GM21381 (cell line): Measurements from ENCODE around the gene DOHH.

Experiments
- ATAC-seq: cut with Tn5 transposase; IDR thresholded peaks from one replicate; pipeline ENCODE4 v1.9.1; 2021; ENCODE audit warnings: mild to moderate bottlenecking, moderate library complexity; ENCODE audit not compliant: unreplicated experiment

The DOHH gene

GRCh38 chr19:3505598-3506383 lies 5.3 kb upstream of the DOHH start, which contains the start of gene FZR1:
TSS of gene FZR1 (plus strand) at chr19:3506311. CDS start at chr19:3522990, 16,679 bp downstream.
- peak; percentile 88 for ATAC-seq

DNA sequence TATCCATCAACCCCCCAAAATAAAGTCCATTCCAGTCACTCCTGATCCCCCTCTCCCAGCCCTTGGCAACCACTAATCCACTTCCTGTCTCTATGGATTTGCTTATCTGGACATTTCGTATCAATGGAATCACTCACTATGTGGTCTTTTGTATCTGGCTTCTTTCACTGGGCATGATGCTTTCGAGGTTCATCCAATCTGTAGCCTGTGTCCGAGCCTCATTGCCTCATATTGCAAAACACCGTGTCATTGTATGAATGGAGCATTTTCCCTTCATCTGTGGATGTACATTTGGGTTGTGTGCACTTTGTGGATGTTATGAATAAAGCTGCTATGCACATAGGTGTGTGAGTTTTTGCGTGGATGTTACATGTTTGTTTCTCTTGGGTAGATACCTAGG lies 4.3 kb upstream of the DOHH start:
- ATAC-seq = no peak

DNA sequence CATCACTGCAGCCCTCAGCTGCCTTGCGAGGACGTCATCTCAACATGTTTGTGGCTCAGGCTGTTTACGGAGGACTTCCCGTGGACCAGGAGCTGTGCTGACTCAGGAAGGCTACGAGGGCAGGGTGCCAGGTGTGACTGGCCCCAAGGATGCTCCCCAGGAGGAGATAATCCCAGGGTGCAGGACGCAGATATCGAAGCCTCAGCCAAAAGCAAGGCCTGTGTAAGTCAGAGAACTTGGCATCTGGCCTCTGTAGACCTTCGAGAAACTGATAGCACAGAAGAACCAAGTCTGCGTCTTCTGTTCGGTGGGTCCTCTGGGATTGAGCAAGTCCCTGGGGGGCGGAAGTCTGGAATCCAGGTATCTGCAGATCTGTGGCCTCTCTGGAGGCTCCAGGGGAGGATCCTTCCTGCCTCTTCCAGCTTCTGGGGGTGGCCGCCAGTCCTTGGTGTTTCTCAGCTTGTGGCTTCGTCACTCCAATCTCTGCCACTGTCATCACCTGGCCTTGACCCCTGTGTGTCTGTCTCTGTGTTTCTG lies 2.6 kb upstream of the DOHH start:
- no peak for ATAC-seq

- ATAC-seq = no peak
Measured at GRCh38 chr19:3501780-3502179, 1.3 kb upstream of the DOHH start.

- ATAC-seq = no peak
Measured at GRCh38 chr19:3499738-3500428, 591 bp downstream of the DOHH start.

GRCh38 chr19:3497757-3498520 lies 2.5 kb downstream of the DOHH start:
- no peak for ATAC-seq

DNA sequence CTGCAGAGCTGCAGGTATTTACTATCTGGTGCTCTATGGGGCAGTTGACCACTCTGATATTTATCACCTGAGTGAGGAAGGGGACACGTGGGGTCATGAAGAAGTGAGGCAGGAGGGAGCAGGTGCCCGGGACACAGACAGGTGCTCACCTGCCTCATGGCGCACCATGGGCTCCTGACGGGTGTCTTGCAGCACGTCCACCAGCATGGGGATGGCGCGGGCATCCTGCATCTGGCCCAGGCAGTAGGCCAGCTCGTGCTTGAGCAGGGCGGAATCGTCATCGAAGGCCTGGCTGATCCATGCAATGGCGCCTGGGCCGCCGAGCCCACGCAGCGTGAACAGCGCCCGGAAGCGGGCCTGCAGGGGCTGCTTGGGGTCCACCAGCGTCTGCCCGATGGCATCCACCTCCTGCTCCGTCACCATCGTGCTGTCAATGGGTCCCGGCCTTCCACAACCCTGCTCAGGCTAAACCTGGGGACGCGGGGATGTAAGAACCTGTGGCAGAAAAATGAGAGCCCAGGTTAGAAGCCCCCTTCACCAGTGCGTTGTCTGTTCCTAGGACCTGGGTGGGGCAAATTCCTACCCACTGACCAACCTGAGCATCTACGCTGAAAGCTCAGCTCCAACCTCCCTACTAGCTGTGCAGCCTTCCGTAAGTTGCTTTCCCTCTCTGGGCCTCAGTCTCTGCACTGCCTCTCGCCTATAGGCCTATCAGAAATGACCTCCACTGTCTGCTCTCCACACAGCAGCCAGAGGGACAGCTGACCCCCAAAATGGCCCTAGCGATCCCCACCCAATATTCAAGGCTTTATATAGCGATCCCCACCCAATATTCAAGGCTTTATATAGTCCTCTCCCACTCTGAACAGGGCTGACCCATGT lies 3.8 kb downstream of the DOHH start:
- ATAC-seq = no peak

- no peak for ATAC-seq
Measured at GRCh38 chr19:3494559-3494958, 5.9 kb downstream of the DOHH start.

DNA sequence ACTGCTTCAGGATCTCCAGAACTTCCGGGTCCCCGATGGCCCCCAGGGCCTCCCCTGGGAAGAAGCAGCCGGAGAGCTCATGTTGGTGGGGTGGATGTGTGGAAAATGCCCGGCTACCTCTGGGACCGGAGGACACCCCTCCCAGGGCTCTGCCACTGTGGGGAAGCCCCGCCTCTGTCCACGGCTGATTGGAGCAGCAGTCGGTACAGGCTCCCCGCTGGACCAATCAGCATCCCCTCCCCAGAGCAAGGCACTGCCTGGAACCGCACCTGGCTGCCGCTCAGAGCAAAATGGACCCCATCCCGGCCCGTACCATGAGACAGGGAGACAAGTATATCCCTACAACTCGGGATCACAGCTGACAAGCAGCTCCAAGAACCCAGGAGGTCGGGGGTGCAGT lies 6.4 kb downstream of the DOHH start:
- no peak for ATAC-seq

- no peak for ATAC-seq
Measured at GRCh38 chr19:3493651-3494050, 6.8 kb downstream of the DOHH start.

GRCh38 chr19:3492919-3493318 lies 7.6 kb downstream of the DOHH start:
- no peak for ATAC-seq

DNA sequence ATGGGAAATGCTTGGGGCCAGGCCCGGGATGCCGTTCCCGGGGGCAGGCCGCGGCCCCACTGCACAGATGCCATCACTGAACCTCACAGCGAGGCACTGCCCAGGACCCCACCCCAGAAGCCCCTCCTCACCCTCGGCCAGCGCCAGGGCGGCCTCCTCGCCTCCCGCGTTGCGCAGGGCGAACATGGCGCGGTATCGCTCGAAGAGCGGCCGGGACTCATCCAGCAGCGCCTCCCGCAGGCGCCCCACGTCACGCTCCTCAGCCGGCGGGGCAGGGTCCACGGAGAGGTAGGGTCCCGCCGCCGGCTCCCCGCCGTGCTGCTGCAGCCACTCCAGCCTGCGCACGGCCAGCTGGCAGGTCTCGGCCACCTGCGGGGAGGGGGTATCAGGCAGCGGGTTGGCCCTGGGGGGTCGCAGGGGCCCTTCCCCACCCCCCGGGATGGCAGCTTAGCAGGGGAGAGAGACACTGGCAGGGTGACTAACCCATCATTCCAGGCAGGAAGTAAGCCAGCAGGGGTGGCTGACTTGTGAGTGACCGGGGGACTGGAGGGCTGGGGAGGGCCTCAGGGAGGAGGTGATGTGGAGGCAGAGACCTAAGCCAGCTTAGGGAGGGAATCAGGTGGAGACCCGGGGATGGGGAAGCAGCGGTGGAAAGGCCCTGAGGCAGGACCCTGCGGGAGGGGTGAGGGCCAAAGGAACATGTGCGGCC lies 8.2 kb downstream of the DOHH start:
- no peak for ATAC-seq

DNA sequence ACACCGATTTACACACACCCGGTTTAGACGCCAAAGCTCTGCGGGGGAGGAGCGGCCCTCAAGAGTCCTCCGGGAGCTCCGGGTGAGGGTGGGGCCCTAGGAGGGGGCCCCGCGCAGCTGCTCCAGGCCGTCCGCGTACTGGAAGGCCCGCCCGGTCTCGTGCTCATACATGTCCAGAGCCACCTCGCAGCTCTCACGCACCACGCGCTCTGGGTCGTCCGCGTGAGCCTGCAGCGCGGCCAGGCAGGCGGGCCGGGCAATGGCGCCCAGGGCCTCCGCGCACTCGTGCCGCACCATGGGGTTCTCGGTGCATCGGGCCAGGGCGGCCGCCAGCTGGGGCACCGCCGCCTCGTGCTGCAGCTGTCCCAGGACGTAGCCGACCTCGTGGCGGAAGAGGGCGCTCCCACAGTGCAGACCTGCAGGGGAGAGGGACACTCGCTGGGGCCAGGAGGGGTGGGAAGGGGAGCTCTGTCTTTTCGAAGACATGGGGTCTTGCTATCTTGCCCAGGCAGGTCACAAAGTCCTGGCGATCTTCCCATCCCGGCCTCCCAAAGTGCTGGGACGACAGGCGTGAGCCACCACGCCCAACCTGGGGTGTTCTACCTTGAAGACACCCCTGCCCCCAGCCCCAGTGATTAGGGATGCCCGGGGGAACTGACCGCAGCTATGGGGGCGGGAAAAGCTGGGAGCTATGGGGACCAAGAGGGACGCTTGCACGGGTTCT lies 8.9 kb downstream of the DOHH start:
- ATAC-seq = no peak

DNA sequence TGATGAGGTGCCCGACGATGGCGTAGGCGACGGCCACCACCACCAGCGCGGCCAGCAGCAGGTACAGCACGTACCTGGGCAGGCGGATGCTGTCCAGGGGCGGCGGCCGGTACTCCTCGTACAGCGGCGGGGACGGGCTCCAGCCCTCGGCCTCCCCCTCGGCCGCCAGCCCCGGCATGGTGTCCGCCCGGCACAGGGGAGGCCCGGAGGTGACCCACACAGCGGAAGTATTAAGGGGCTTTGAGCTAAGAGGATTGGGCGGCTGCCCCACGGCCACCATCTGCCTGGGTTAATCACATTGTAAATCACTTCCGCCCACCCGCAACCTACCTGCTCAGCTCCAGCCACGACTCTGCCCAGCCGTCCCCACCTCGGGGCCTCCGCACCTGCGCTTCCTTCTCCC lies 17.2 kb downstream of the DOHH start, which contains the start of gene SMIM44:
Gene SMIM44 (minus strand): TSS at position 216 of the 403 bp plus-strand sequence. CDS start 38 bp downstream, at position 178.
- ATAC-seq = no peak

DNA sequence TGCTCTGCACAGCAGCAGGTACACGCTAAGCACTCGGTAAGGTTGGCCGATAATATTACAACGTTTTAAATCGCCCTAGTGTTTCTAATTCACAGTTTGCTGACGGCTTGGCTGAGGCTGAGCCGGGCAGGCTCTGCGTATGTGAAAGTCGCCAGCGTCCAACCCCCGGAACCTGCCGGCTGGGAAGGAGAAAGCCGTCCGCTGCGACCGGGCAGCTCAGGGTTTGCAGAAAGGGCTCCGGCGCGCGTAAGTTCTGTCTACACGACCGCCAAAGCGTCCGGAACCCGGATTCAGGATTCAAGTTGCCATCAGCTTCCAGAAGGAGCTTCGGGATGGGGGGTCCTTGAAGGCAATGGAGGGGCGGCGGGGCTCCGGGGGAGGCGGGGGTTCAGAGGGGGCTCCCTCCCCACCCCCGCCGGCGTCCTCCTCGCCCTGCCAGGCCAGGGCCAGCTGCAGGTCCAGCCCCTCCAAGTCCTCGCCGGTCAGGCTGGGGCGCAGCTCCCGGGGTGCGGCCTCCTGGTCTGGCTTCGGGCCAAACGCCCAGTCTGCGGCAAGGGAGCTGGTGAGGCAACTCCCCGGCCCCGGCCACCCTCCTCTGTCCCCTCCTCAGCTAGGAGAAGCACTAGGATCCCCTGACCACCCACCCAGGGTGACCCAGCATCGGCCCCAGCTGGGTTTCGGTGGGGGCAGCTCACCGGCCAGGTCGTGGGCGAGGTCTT lies 17.8 kb downstream of the DOHH start:
- ATAC-seq = no peak

- no peak for ATAC-seq
Measured at GRCh38 chr19:3481241-3482090, 19.0 kb downstream of the DOHH start.

DNA sequence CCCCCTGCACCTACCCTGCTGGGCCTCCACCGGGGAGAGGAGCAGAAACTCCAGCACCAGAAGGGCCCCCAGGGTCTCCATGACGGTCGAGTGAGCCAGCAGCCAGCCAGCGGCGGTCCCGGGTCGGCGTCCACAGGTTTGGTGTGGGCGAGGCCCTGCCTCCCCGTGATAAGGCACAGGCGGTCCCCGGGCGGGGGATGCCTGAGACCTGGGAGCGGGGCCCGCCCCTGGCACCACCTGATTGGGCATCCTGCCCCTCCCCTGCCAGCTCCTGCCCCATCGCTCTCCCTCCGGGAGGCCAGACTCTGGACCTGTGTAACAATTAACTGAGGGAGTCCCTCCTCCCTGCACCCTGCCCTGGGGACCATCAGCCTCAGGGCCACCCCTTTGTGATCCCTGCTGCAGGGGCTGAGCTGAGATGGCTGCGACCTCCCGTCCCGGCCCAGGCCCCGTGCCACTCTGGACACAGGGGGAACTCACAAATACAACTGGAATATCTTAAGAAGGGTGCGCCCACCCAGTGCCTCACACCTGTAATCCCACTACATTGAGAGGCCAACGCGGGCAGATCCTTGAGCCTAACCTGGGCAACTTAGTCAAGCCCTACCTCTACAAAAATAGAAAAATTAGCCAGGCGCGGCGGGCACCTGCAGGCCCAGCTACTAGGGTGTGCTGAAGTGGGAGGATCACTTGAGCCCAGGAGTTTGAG lies 19.9 kb downstream of the DOHH start, which contains the start of gene SMIM24:
Gene SMIM24 (minus strand): TSS at position 143 of the 709 bp plus-strand sequence. CDS start 62 bp downstream, at position 81.
- no peak for ATAC-seq
